HG02970 (cell line): ENCODE data around the gene RENBP.

Source experiments
- ATAC-seq: cut with Tn5 transposase; IDR thresholded peaks from one replicate; pipeline ENCODE4 v1.9.1; 2021; ENCODE audit warnings: mild to moderate bottlenecking, moderate library complexity, moderate number of reproducible peaks; ENCODE audit not compliant: unreplicated experiment, low FRiP score

RENBP gene

GRCh38 chrX:153937056-153937455 lies 7.4 kb downstream of the RENBP start:
- no peak for ATAC-seq

GRCh38 chrX:153935326-153935851 lies 9.1 kb downstream of the RENBP start:
- ATAC-seq, result no peak

DNA sequence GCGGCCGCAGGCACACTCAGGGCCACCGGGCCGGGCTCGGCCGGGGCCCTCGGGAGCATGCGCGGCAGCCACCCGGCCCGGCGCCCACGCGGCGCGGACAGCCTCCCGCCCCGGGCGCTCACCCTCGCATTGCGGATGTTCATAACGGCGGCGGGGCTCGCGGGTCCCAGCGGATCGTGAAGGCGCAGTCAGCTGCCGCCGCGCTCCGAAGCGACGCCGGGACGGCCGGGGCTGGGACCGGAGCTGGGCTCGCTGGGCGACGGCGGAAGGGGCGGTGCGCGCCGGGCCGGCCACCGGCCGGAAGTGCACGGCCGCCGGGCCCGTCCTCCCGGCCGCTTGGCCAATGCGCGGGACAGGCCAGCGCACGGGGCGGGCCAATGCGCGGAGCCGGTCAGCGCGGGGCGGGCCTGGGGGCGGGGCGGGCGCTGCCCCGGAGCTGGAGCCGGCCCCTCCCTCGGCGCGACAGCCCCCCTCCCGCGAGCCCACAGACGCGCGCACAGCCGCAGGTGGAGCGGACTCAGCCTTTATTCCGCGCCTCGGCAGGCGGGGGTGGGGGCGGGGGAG lies 9.6 kb downstream of the RENBP start, which contains the start of gene NAA10:
NAA10 (minus strand) TSS at position 276 of the 564 bp plus-strand sequence; CDS start at position 143, 133 bp downstream.
- ATAC-seq, result peak; percentile 79

- ATAC-seq, result no peak
Observed at GRCh38 chrX:153934148-153934761, 10.2 kb downstream of the RENBP start.

DNA sequence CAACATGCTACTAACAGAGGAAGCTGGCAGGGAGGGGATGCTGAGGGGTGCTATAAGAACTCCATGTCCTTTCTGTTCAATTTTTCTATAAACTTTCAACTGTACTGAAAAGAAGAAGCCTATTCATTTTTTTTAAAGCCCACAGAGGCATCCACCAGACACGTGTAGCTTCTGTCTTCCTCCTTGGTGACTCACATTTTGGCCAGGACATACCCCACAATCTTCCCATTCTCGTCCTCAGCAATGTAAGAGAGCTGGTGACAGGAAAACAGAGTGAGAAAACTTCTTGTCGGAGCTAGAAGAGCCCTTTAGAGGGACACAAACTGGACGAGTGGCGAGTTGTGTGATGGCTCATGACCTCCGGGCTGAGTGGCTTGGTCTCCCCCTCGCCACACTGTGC lies 10.7 kb downstream of the RENBP start:
- ATAC-seq, result no peak

DNA sequence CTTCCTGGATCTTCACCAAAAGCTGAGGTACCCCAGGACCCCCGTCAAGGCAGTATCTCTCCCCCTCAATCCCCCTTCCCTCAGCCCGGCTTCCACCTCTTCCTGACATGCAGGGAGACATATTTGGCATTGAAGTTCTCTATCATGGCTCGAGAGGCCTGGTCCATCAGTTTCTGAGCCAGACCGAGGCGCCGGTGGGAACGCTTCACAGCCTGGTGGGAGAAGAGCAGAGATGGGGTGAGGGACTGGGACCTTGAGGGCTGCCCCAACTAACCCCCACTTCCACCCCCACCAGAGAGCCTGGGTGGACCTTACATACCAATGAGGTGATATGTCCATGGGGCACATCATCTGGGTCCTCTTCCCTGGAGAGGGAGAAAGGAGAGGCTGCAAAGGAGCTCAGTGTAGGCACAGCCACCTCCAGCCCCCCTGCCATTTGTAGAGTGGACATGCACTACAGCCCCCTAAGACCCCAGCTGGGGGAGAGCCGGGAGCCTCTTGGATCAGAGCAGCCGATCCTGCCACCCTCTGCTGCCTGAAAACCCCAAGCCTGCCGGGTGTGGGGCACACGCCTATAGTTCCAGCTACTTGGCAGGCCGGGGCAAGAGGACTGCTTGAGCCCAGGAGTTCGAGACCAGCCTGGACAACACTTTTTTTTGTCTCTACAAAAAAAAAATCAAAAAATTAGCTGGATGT lies 12.1 kb downstream of the RENBP start:
- ATAC-seq, result no peak

- ATAC-seq, result no peak
Observed at GRCh38 chrX:153931748-153932147, 12.7 kb downstream of the RENBP start.

- ATAC-seq, result no peak
Observed at GRCh38 chrX:153931151-153931550, 13.3 kb downstream of the RENBP start.

- no peak for ATAC-seq
Observed at GRCh38 chrX:153930011-153930910, 14.2 kb downstream of the RENBP start.

DNA sequence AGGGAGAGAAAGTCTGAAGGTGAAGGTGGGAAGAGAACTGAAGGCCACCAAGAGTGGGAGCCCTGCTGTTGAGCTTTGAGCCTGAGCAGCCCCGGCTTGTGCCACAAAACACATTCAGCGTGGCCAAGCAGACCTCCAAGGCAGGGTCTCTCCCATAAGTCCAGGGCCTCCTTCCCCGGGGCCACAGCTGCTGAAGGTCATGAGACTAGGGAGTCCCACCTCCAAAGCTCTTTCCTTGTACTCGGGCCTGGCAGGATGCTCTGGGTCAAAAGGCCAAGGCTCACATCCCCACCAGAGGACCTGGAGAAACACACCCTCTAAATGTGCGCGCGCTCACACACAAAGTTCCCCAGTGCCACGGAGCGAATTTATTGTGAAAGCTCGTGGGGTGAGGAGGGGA lies 14.9 kb downstream of the RENBP start:
- no peak for ATAC-seq

DNA sequence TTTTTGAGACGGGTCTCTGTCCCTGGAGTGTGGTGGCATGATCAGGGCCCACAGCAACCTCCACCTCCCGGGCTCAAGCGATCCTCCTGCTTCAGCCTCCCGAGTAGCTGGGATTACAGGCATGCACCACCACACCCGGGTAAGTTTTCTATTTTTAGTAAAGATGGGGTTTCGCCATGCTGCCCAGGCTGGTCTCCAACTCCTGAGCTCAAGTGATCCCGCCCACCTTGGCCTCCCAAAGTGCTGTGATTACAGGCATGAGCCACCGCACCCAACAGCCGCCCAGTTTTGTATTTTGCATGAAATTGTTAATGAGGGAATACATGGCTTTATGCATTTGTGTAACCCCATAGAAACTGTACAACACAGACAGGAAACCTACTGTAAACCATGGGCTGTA lies 15.6 kb downstream of the RENBP start:
- no peak for ATAC-seq

DNA sequence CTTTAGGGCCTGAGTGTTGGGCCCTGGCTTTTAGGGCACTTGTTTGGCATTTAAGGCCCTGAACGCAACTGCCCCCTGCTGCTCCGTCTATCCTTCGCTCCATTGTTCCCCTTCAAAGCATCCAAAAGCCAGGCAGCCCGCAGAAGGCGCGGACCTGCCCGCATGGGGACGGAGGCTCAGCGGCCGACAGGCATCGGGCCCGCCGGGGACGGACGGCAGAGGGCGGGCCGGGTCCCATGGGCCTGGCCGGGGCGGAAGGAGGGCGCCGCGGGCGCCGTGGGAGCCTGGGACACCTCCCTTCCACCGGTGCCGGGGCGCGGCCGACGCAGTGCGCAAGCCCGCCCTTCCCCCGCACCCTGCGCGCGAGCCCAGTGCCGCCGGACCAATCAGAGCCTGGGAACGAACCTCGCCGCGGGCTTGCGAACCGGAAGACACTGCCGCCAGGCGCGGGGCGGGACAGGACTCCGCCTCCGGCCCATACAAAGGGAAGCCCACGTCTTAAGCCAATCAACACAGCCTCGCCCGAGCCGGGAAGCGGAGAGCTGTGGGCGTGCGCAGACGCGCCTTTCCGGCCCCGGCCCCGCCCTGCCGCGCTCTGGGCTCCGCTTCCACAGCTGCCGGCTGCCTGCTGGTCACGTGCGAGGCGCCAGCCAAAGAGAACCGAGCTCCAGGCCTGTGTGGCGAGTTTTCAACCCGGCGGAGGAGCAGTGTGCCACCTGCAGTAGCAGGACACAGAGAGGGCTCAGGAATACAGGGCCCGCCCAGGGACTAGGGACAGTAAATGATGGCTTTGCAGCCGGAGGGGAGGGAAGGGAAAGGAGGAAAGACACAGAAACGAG lies 16.3 kb downstream of the RENBP start:
- ATAC-seq, result peak; percentile 78

DNA sequence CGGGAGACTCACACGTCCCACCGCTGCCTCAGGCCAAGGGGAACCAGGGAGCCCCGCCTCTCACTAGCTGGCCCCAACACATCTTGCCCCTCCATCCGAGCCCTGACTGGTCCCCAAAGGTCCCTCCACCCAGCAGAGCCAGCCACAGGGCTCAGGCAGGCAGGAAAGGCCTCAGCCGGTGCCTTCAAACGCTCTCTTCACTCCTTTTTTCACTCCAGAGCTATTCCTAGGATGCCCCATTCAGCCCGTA lies 16.8 kb downstream of the RENBP start:
- ATAC-seq, result no peak

GRCh38 chrX:153926858-153927671 lies 17.4 kb downstream of the RENBP start:
- no peak for ATAC-seq

GRCh38 chrX:153926552-153926857 lies 17.9 kb downstream of the RENBP start:
- no peak for ATAC-seq

- no peak for ATAC-seq
Observed at GRCh38 chrX:153925739-153926551, 18.5 kb downstream of the RENBP start, which contains the start of gene ARHGAP4. TSS of gene ARHGAP4 (minus strand) at chrX:153926264. CDS start at chrX:153926202, 62 bp downstream.

- ATAC-seq, result no peak
Observed at GRCh38 chrX:153925387-153925738, 19.1 kb downstream of the RENBP start.

DNA sequence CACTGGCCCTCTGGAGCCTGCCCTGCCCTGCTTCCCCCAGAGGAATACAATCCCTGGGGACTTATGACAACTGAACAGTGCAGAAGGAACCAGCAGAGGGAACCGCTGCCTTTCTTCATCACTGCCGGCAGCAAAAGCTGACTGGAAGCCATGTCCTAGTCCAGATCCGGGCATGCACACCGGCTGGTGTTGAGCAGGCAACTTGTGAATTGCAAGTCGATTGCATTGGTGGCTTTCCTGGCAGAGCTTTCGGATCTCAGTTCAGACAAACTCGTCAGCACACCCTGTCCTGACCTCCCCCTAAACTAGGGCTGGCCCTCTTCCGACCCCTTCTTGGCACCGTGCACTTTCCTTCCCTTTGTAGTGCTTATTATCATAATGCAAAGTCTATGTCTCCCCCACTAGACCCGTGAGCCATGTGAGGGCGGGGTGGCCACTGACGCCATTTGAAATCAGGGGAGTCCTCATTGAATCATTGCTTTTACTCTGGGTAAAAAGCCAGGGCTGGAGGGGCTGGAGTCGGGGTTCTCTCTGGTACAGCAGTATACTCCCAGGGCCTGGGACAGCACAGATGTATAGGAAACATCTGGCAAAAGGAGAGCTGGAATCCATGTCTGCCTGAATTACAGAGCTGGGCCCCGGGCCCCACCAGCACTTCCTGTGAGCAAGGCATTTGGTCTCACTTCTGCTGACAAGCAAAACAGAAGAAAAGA lies 20.1 kb downstream of the RENBP start:
- no peak for ATAC-seq
